Glutamatergic neuron (in vitro differentiated cells): Measurements from ENCODE around the gene LCORL. TPM values are rescaled to one million over a fixed set of nuclear protein-coding genes. Genes with fewer than 3 reads are reported as not detected.

Experiments
- DNase-seq: peaks from one replicate; pipeline ENCODE4 v3.0.0; 2022
- H3K27ac Mint-ChIP-seq: one replicate; pipeline ENCODE4 v1.8.0; 2020; ENCODE audit warnings: mild to moderate bottlenecking, mixed read lengths, inconsistent platforms; ENCODE audit not compliant: unreplicated experiment
- H3K27me3 Mint-ChIP-seq: one replicate; pipeline ENCODE4 v1.8.0; 2020; ENCODE audit warnings: mild to moderate bottlenecking, moderate library complexity, mixed read lengths, inconsistent platforms; ENCODE audit not compliant: unreplicated experiment
- H3K36me3 Mint-ChIP-seq: one replicate; pipeline ENCODE4 v1.8.0; 2020; ENCODE audit warnings: mild to moderate bottlenecking, mixed read lengths, inconsistent platforms; ENCODE audit not compliant: unreplicated experiment
- H3K4me1 Mint-ChIP-seq: one replicate; pipeline ENCODE4 v1.8.0; 2020; ENCODE audit warnings: mild to moderate bottlenecking, low read depth, mixed read lengths, inconsistent platforms; ENCODE audit not compliant: unreplicated experiment
- H3K4me3 Mint-ChIP-seq: one replicate; pipeline ENCODE4 v1.8.0; 2020; ENCODE audit warnings: mild to moderate bottlenecking, mixed read lengths, inconsistent platforms; ENCODE audit not compliant: unreplicated experiment
- H3K9me3 Mint-ChIP-seq: one replicate; pipeline ENCODE4 v1.8.0; 2020; ENCODE audit warnings: mild to moderate bottlenecking, moderate library complexity, mixed read lengths, inconsistent platforms; ENCODE audit not compliant: unreplicated experiment
- CTCF ChIP-seq: fragments of 200-600 bp; sonication (generic); IDR thresholded peaks from one replicate; pipeline ENCODE4 v1.5.0; 2021; ENCODE audit not compliant: partially characterized antibody, unreplicated experiment
- total RNA-seq: library from RNA; stranded (reverse); fragmentation: NEBNext Ultra II Directional; extraction: Animal tissue kit (Norgen Biotek cat#: 25700); gene quantifications from one replicate; pipeline ENCODE4 v1.2.1, GENCODE V29; 2021; ENCODE audit not compliant: unreplicated experiment

LCORL gene
- total RNA-seq, 1 donor from 2014 or later: 30.8 TPM

DNA sequence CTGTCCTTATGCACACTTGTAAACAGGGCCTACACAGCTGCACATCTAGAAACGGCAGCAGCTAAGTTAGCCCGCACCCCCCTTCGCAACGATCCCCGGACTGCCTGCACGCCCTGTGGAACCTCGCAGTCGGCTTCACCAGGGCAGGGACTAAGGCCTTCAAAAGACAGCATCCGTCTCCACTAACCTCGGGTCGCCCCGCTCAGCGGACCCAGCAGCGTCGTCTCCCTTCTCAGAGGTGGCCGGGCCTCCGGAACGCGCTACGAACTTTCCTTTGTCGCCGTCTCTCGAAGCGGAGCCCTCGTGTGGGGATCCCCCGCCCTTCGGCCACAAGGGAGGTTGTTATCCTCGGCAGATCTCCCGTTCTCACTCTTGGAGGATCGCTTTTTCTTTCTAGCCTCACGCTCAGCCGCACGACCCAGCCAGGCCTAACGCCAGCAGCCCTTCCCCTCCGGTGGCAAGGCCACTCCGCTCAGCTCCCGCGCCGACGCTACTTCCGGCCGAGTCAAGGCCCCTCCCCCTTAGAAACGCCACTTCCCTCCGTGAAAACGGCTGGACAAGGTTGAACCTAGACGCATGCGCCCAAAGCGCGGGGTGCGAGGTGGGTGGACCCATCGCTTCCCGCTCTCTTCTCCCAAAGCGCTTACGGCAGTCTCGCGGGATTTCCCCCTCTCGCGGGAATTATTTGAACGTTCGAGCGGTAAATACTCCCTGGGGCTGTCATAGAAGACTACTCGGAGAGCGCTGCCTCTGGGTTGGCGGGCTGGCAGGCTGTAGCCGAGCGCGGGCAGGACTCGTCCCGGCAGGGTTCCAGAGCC, 211.1 kb downstream of the LCORL start, which contains the start of the genes DCAF16 and NCAPG:
DCAF16 (minus strand) TSS at position 498 of the 818 bp plus-strand sequence. CDS start 6,616 bp downstream, outside the sequence.
NCAPG (plus strand) TSS at position 720 of the 818 bp plus-strand sequence. CDS start 99 bp downstream, outside the sequence.
- Mint-ChIP-seq H3K27me3 (peaks cover 10% of the 10 kb centered on the region), H3K4me1 (peaks cover 25% of the 10 kb centered on the region), H3K4me3 (peak within 1 kb of the TSS; percentile 100), H3K9me3 (peaks cover 4% of the 10 kb centered on the region), H3K27ac (peak within 1 kb of the TSS; percentile 98), H3K36me3 (no peaks in the 10 kb centered on the region)
- peak; percentile 99 for DNase-seq
- TF ChIP-seq CTCF: no peak

DNA sequence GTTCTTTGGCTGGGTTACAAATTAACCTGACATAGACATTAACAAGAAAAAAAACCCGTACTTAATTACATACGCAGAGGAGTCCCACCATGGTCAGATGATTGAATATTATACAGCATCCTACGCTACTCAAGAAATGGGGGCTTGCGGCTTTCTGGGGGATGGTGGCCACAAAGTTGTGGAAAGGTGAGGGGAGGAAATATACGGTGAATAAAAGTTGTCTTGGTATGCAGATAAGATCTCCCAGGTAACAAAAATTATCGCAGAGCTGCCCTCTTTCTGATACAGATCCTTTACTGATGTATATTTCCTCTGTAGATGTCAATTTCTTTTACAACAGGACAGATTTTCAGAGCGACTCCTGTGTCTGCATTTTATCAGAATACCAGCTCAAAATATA, 211.9 kb downstream of the LCORL start:
- peak overlapping the region; percentile 100 for H3K4me3 Mint-ChIP-seq
- peaks cover 10% of the 10 kb centered on the region for H3K27me3 Mint-ChIP-seq
- peaks cover 4% of the 10 kb centered on the region for H3K9me3 Mint-ChIP-seq
- DNase-seq: no peak
- peaks cover 25% of the 10 kb centered on the region for H3K4me1 Mint-ChIP-seq
- no peak for TF ChIP-seq CTCF
- peak overlapping the region; percentile 98 for H3K27ac Mint-ChIP-seq
- H3K36me3 Mint-ChIP-seq: no peaks in the 10 kb centered on the region

- peaks cover 10% of the 10 kb centered on the region for H3K27me3 Mint-ChIP-seq
Observed at GRCh38 chr4:17807446-17807845, 214.1 kb downstream of the LCORL start.

GRCh38 chr4:17805580-17806155, 215.9 kb downstream of the LCORL start:
- H3K27ac Mint-ChIP-seq: no peak overlapping the region
- no peaks in the 10 kb centered on the region for H3K36me3 Mint-ChIP-seq
- peaks cover 6% of the 10 kb centered on the region for H3K27me3 Mint-ChIP-seq
- no peak for TF ChIP-seq CTCF
- H3K4me1 Mint-ChIP-seq: peaks cover 15% of the 10 kb centered on the region
- DNase-seq: no peak
- H3K4me3 Mint-ChIP-seq: no peak overlapping the region
- H3K9me3 Mint-ChIP-seq: peaks cover 5% of the 10 kb centered on the region

More at GRCh38 chr4:17807446-17807845, 214.1 kb downstream of the LCORL start:
- no peak for DNase-seq
- H3K4me3 Mint-ChIP-seq: peak overlapping the region; percentile 79
- peaks cover 18% of the 10 kb centered on the region for H3K4me1 Mint-ChIP-seq
- peaks cover 4% of the 10 kb centered on the region for H3K9me3 Mint-ChIP-seq
- no peaks in the 10 kb centered on the region for H3K36me3 Mint-ChIP-seq
- no peak for TF ChIP-seq CTCF
- no peak overlapping the region for H3K27ac Mint-ChIP-seq

GRCh38 chr4:17797808-17798207, 223.7 kb downstream of the LCORL start:
- Mint-ChIP-seq H3K36me3 (no peaks in the 10 kb centered on the region), H3K4me1 (no peaks in the 10 kb centered on the region), H3K9me3 (peaks cover 2% of the 10 kb centered on the region), H3K4me3 (no peak overlapping the region), H3K27me3 (no peaks in the 10 kb centered on the region), H3K27ac (no peak overlapping the region)
- TF ChIP-seq CTCF: no peak
- no peak for DNase-seq
